HEK293 (cell line): ENCODE data around the gene ACVRL1.

ENCODE experiments used
- CTCF ChIA-PET: fragments of 350-600 bp; formaldehyde crosslinking; extraction: SDS; loops from one replicate; lab custom pipeline; 2021; ENCODE audit warnings: antibody characterized with exemption; lab: Yijun Ruan, JAX
- POLR2A ChIA-PET: fragments of 300-600 bp; formaldehyde crosslinking; extraction: SDS; loops from one replicate; lab custom pipeline; 2020; ENCODE audit warnings: antibody characterized with exemption, inconsistent platforms; lab: Yijun Ruan, JAX
- H3K27ac ChIP-seq: fragments of 200-500 bp; sonication (Bioruptor generic); 2 replicates; pipeline ENCODE4 v1.5.1; 2014; ENCODE audit warnings: low read depth, low read length, control low read depth, inconsistent platforms; ENCODE audit errors: extremely low read depth
- H3K36me3 ChIP-seq, 2 experiments: fragments of 200-500 bp in 1 of 2; sonication (Bioruptor generic) in 1 of 2; 1 replicate in 1 of 2; 2 replicates in 1 of 2; pipeline ENCODE4 v1.5.1; 2014 to 2017; ENCODE audit warnings: inconsistent platforms in 2 of 2, low read length in 2 of 2; ENCODE audit not compliant: control insufficient read depth in 2 of 2, insufficient read depth in 1 of 2
- H3K4me1 ChIP-seq: fragments of 200-500 bp; sonication (Bioruptor generic); 2 replicates; pipeline ENCODE4 v1.5.1; 2014; ENCODE audit warnings: mild to moderate bottlenecking, low read length, inconsistent platforms; ENCODE audit not compliant: control insufficient read depth, insufficient read depth
- H3K4me3 ChIP-seq: 2 replicates; pipeline ENCODE4 v1.5.1; 2011; ENCODE audit warnings: low read depth, mild to moderate bottlenecking, control low read depth, low read length, moderate library complexity
- H3K9me3 ChIP-seq: fragments of 200-500 bp; sonication (Bioruptor generic); 2 replicates; pipeline ENCODE4 v1.5.1; 2014; ENCODE audit warnings: low read depth, low read length, inconsistent platforms; ENCODE audit not compliant: control insufficient read depth, insufficient read depth
- SCRT2 ChIP-seq: fragments of 450-650 bp; formaldehyde crosslinking; IDR thresholded peaks from 2 replicates; pipeline ENCODE4 v1.5.1; 2016; ENCODE audit warnings: missing biosample characterization, missing genetic modification characterization
- ZBTB21 ChIP-seq: fragments of 450-650 bp; formaldehyde crosslinking; IDR thresholded peaks from 2 replicates; pipeline ENCODE4 v1.5.1; 2017; ENCODE audit warnings: missing biosample characterization, missing genetic modification characterization
- ZEB2 ChIP-seq: fragments of 450-650 bp; formaldehyde crosslinking; IDR thresholded peaks from 2 replicates; pipeline ENCODE4 v1.5.1; 2016; ENCODE audit warnings: missing biosample characterization, missing genetic modification characterization
- ZNF10 ChIP-seq: fragments of 450-650 bp; formaldehyde crosslinking; IDR thresholded peaks from 2 replicates; pipeline ENCODE4 v1.5.1; 2017; ENCODE audit warnings: missing biosample characterization, missing genetic modification characterization
- ZNF112 ChIP-seq: fragments of 450-650 bp; formaldehyde crosslinking; IDR thresholded peaks from 2 replicates; pipeline ENCODE4 v1.5.0; 2017; ENCODE audit warnings: missing biosample characterization, missing genetic modification characterization
- ZNF175 ChIP-seq: fragments of 450-650 bp; formaldehyde crosslinking; IDR thresholded peaks from 2 replicates; pipeline ENCODE4 v1.5.1; 2016; ENCODE audit warnings: missing biosample characterization, missing genetic modification characterization
- ZNF341 ChIP-seq: fragments of 450-650 bp; formaldehyde crosslinking; IDR thresholded peaks from 2 replicates; pipeline ENCODE4; 2016; ENCODE audit warnings: low read depth, missing biosample characterization, missing genetic modification characterization
- ZNF473 ChIP-seq: fragments of 450-650 bp; formaldehyde crosslinking; IDR thresholded peaks from 2 replicates; pipeline ENCODE4 v1.5.1; 2017; ENCODE audit warnings: missing biosample characterization, missing genetic modification characterization
- ZNF596 ChIP-seq: fragments of 450-650 bp; IDR thresholded peaks from 2 replicates; pipeline ENCODE4 v1.5.0; 2018; ENCODE audit warnings: missing biosample characterization, mild to moderate bottlenecking, missing genetic modification characterization, moderate library complexity
- TF ChIP-seq, protein P1 (sequence below): fragments of 450-650 bp; formaldehyde crosslinking; IDR thresholded peaks from 2 replicates; pipeline ENCODE4 v1.5.1; 2016; ENCODE audit warnings: missing biosample characterization, missing genetic modification characterization
- TF ChIP-seq, protein P2 (sequence below): fragments of 450-650 bp; formaldehyde crosslinking; IDR thresholded peaks from 2 replicates; pipeline ENCODE4 v1.5.1; 2016; ENCODE audit warnings: missing biosample characterization, missing genetic modification characterization
- TF ChIP-seq, protein P3 (sequence below): fragments of 450-650 bp; formaldehyde crosslinking; IDR thresholded peaks from 2 replicates; pipeline ENCODE4 v1.5.1; 2016; ENCODE audit warnings: missing biosample characterization, missing genetic modification characterization, low read depth
- TF ChIP-seq, protein P4 (sequence below): fragments of 450-650 bp; formaldehyde crosslinking; IDR thresholded peaks from 2 replicates; pipeline ENCODE4 v1.5.1; 2017; ENCODE audit warnings: missing biosample characterization, missing genetic modification characterization
- TF ChIP-seq, protein P5 (sequence below): fragments of 450-650 bp; formaldehyde crosslinking; IDR thresholded peaks from 2 replicates; pipeline ENCODE4 v1.5.1; 2017; ENCODE audit warnings: missing biosample characterization, missing genetic modification characterization
- TF ChIP-seq, protein P6 (sequence below): fragments of 450-650 bp; formaldehyde crosslinking; IDR thresholded peaks from 2 replicates; pipeline ENCODE4 v1.5.1; 2016; ENCODE audit warnings: missing biosample characterization, missing genetic modification characterization
- TF ChIP-seq, protein P7 (sequence below): fragments of 450-650 bp; formaldehyde crosslinking; IDR thresholded peaks from 2 replicates; pipeline ENCODE4 v1.5.1; 2017; ENCODE audit warnings: missing biosample characterization, missing genetic modification characterization

Gene ACVRL1

DNA sequence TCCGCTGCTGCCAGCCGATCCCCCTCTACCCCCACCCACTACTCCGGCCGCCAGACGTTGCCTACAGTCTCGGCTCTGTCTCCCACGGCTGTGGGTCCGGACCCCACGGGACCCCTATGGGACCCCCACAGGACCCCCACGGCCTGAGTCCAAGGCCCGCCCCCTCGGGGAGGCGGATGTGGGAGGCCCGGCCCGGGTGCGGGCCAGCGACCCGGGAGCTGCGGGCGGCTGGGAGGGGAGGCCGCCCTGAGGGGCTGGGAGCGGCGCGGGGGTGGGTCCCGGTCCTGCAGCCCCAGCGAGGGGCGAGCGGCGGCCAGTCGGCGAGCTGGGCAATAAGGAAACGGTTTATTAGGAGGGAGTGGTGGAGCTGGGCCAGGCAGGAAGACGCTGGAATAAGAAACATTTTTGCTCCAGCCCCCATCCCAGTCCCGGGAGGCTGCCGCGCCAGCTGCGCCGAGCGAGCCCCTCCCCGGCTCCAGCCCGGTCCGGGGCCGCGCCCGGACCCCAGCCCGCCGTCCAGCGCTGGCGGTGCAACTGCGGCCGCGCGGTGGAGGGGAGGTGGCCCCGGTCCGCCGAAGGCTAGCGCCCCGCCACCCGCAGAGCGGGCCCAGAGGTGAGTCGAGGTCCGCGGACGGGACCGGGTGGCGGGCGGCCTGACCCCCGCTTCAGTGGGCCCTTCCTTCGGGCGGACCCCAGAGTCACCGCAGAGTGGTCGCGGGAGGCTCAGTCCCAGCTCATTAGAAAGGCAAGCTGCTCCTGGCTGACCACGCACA is at the start of gene ACVRL1:
Gene ACVRL1 (plus strand): TSS at position 422 of the 773 bp plus-strand sequence. CDS start 4,971 bp downstream, outside the sequence.
- H3K4me1 ChIP-seq = no peaks in the 10 kb centered on the region
- no peaks in the 10 kb centered on the region for H3K36me3 ChIP-seq
- ChIA-PET CTCF (no interaction called here), POLR2A (no interaction called here)
- no peak within 1 kb of the TSS for H3K4me3 ChIP-seq
- TF ChIP-seq, protein P1, sequence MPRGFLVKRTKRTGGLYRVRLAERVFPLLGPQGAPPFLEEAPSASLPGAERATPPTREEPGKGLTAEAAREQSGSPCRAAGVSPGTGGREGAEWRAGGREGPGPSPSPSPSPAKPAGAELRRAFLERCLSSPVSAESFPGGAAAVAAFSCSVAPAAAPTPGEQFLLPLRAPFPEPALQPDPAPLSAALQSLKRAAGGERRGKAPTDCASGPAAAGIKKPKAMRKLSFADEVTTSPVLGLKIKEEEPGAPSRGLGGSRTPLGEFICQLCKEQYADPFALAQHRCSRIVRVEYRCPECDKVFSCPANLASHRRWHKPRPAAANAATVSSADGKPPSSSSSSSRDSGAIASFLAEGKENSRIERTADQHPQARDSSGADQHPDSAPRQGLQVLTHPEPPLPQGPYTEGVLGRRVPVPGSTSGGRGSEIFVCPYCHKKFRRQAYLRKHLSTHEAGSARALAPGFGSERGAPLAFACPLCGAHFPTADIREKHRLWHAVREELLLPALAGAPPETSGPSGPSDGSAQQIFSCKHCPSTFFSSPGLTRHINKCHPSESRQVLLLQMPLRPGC (tag by site-specific recombination) = no peak
- TF ChIP-seq ZNF473 (no peak), ZNF341 (tag by site-specific recombination) (no peak), SCRT2 (no peak), ZEB2 (no peak), ZNF112 (tag by site-specific recombination) (no peak), ZNF175 (no peak), ZBTB21 (tag by site-specific recombination) (no peak), ZNF596 (tag by site-specific recombination) (no peak), ZNF10 (no peak)
- TF ChIP-seq, protein P2, sequence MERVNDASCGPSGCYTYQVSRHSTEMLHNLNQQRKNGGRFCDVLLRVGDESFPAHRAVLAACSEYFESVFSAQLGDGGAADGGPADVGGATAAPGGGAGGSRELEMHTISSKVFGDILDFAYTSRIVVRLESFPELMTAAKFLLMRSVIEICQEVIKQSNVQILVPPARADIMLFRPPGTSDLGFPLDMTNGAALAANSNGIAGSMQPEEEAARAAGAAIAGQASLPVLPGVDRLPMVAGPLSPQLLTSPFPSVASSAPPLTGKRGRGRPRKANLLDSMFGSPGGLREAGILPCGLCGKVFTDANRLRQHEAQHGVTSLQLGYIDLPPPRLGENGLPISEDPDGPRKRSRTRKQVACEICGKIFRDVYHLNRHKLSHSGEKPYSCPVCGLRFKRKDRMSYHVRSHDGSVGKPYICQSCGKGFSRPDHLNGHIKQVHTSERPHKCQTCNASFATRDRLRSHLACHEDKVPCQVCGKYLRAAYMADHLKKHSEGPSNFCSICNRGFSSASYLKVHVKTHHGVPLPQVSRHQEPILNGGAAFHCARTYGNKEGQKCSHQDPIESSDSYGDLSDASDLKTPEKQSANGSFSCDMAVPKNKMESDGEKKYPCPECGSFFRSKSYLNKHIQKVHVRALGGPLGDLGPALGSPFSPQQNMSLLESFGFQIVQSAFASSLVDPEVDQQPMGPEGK (tag by site-specific recombination) = no peak
- TF ChIP-seq, protein P3, sequence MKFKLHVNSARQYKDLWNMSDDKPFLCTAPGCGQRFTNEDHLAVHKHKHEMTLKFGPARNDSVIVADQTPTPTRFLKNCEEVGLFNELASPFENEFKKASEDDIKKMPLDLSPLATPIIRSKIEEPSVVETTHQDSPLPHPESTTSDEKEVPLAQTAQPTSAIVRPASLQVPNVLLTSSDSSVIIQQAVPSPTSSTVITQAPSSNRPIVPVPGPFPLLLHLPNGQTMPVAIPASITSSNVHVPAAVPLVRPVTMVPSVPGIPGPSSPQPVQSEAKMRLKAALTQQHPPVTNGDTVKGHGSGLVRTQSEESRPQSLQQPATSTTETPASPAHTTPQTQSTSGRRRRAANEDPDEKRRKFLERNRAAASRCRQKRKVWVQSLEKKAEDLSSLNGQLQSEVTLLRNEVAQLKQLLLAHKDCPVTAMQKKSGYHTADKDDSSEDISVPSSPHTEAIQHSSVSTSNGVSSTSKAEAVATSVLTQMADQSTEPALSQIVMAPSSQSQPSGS (tag by site-specific recombination) = no peak
- TF ChIP-seq, protein P4, sequence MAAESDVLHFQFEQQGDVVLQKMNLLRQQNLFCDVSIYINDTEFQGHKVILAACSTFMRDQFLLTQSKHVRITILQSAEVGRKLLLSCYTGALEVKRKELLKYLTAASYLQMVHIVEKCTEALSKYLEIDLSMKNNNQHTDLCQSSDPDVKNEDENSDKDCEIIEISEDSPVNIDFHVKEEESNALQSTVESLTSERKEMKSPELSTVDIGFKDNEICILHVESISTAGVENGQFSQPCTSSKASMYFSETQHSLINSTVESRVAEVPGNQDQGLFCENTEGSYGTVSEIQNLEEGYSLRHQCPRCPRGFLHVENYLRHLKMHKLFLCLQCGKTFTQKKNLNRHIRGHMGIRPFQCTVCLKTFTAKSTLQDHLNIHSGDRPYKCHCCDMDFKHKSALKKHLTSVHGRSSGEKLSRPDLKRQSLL (tag by site-specific recombination) = no peak
- H3K9me3 ChIP-seq = no peaks in the 10 kb centered on the region
- no peak within 1 kb of the TSS for H3K27ac ChIP-seq

DNA sequence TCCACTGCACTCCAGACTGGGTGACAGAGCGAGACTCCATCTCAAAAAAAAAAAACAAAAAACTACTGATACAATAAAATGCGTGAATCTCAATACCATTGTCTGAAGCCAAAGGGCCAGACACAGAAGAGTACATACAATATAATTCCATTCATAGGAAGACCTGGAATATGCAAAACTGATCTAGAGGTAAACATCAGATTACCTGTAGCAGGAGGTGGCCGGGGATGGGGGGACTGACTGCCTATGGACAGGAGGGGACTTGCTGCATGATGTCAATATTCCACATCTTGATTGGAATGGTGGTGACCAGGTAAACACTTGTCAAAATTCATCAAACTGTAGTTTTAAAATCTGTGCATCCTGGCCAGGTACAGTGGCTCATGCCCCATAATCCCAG is 46.3 kb upstream of the ACVRL1 start:
- CTCF ChIA-PET = no interaction called here
- H3K4me1 ChIP-seq = no peaks in the 10 kb centered on the region
- no peaks in the 10 kb centered on the region for H3K36me3 ChIP-seq
- no peak overlapping the region for H3K27ac ChIP-seq
- POLR2A ChIA-PET = no interaction called here
- TF ChIP-seq, protein P5, sequence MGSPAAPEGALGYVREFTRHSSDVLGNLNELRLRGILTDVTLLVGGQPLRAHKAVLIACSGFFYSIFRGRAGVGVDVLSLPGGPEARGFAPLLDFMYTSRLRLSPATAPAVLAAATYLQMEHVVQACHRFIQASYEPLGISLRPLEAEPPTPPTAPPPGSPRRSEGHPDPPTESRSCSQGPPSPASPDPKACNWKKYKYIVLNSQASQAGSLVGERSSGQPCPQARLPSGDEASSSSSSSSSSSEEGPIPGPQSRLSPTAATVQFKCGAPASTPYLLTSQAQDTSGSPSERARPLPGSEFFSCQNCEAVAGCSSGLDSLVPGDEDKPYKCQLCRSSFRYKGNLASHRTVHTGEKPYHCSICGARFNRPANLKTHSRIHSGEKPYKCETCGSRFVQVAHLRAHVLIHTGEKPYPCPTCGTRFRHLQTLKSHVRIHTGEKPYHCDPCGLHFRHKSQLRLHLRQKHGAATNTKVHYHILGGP = no peak
- TF ChIP-seq, protein P6, sequence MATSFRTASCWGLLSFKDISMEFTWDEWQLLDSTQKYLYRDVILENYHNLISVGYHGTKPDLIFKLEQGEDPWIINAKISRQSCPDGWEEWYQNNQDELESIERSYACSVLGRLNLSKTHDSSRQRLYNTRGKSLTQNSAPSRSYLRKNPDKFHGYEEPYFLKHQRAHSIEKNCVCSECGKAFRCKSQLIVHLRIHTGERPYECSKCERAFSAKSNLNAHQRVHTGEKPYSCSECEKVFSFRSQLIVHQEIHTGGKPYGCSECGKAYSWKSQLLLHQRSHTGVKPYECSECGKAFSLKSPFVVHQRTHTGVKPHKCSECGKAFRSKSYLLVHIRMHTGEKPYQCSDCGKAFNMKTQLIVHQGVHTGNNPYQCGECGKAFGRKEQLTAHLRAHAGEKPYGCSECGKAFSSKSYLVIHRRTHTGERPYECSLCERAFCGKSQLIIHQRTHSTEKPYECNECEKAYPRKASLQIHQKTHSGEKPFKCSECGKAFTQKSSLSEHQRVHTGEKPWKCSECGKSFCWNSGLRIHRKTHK (tag by site-specific recombination) = no peak
- TF ChIP-seq, protein P7, sequence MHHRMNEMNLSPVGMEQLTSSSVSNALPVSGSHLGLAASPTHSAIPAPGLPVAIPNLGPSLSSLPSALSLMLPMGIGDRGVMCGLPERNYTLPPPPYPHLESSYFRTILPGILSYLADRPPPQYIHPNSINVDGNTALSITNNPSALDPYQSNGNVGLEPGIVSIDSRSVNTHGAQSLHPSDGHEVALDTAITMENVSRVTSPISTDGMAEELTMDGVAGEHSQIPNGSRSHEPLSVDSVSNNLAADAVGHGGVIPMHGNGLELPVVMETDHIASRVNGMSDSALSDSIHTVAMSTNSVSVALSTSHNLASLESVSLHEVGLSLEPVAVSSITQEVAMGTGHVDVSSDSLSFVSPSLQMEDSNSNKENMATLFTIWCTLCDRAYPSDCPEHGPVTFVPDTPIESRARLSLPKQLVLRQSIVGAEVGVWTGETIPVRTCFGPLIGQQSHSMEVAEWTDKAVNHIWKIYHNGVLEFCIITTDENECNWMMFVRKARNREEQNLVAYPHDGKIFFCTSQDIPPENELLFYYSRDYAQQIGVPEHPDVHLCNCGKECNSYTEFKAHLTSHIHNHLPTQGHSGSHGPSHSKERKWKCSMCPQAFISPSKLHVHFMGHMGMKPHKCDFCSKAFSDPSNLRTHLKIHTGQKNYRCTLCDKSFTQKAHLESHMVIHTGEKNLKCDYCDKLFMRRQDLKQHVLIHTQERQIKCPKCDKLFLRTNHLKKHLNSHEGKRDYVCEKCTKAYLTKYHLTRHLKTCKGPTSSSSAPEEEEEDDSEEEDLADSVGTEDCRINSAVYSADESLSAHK (tag by site-specific recombination) = no peak
- H3K4me3 ChIP-seq = no peak overlapping the region
- no peaks in the 10 kb centered on the region for H3K9me3 ChIP-seq
